Subcutaneous abdominal adipose tissue (tissue), 5 donors: Measurements from ENCODE around the gene EHBP1.

Source experiments
- H3K27ac ChIP-seq: one replicate; pipeline ENCODE4 v1.7.0; 2013; ENCODE audit warnings: low read depth, mild to moderate bottlenecking, inconsistent platforms, low read length, moderate library complexity
- H3K27me3 ChIP-seq, 5 donors: one replicate each; pipeline ENCODE4 v1.7.0; 2013; ENCODE audit warnings: low read length in 5 of 5, inconsistent platforms in 1 of 5; ENCODE audit not compliant: control insufficient read depth in 5 of 5, insufficient read depth in 4 of 5
- H3K36me3 ChIP-seq, 5 donors: one replicate each; pipeline ENCODE4 v1.7.0; 2013; ENCODE audit warnings: low read length in 5 of 5; ENCODE audit not compliant: control insufficient read depth in 5 of 5, insufficient read depth in 5 of 5
- H3K4me1 ChIP-seq, 5 donors: one replicate each; pipeline ENCODE4 v1.7.0; 2013; ENCODE audit warnings: low read length in 5 of 5, mild to moderate bottlenecking in 3 of 5, moderate library complexity in 1 of 5; ENCODE audit not compliant: control insufficient read depth in 5 of 5, insufficient read depth in 5 of 5
- H3K4me3 ChIP-seq, 5 donors: one replicate each; pipeline ENCODE4 v1.7.0; 2013; ENCODE audit warnings: low read length in 5 of 5, low read depth in 1 of 5
- H3K9ac ChIP-seq, 5 donors: one replicate each; pipeline ENCODE4 v1.7.0; 2013; ENCODE audit warnings: low read length in 5 of 5, mild to moderate bottlenecking in 4 of 5, moderate library complexity in 3 of 5
- H3K9me3 ChIP-seq, 5 donors: one replicate each; pipeline ENCODE4 v1.7.0; 2013; ENCODE audit warnings: low read length in 5 of 5; ENCODE audit not compliant: control insufficient read depth in 5 of 5
- donor health status: healthy.
- donor health status: healthy.
- donor health status: healthy.
- donor health status: healthy.
- donor health status: healthy.

EHBP1 gene

GRCh38 chr2:62881162-62881795, 175.8 kb downstream of the EHBP1 start:
- Histone ChIP-seq H3K27me3 (no peaks in the 10 kb centered on the region), H3K27ac (no peak overlapping the region), H3K4me1 (no peaks in the 10 kb centered on the region), H3K4me3 (no peak overlapping the region), H3K9ac (no peak overlapping the region), H3K36me3 (peaks cover 25 to 39% (median 30%) of the 10 kb centered on the region in 5 donors), H3K9me3 (no peaks in the 10 kb centered on the region)

GRCh38 chr2:62883629-62884028, 178.1 kb downstream of the EHBP1 start:
- Histone ChIP-seq H3K9ac (no peak overlapping the region), H3K27ac (no peak overlapping the region), H3K27me3 (no peaks in the 10 kb centered on the region), H3K4me3 (no peak overlapping the region), H3K9me3 (no peaks in the 10 kb centered on the region), H3K4me1 (peaks cover 0 to 3% (median 0%) of the 10 kb centered on the region in 5 donors), H3K36me3 (peaks cover 4 to 18% (median 9%) of the 10 kb centered on the region in 5 donors)

DNA sequence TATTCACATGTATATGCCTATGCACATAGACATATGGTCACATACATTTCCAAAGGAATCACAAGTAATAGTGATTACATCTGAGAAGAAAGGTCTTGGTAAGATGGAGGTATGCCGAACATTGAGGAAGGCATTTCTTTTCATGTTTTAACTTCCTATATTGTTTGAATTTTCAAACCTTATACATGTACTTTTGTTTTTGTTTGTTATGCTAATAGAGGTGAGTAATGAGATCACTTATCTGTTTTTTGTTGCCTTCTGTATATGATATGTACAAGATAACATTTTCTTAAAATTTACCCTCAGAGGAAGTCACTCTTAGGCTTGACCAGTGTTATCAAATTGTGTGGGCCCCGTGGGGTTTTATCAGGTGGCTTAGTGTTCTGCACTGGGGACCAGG, 178.6 kb downstream of the EHBP1 start:
- Histone ChIP-seq H3K4me1 (peaks cover 0 to 3% (median 0%) of the 10 kb centered on the region in 5 donors), H3K27me3 (no peaks in the 10 kb centered on the region), H3K9me3 (no peaks in the 10 kb centered on the region), H3K4me3 (no peak overlapping the region), H3K9ac (no peak overlapping the region), H3K27ac (no peak overlapping the region), H3K36me3 (peaks cover 4 to 16% (median 8%) of the 10 kb centered on the region in 5 donors)

GRCh38 chr2:62884514-62884913, 179.0 kb downstream of the EHBP1 start:
- Histone ChIP-seq H3K9me3 (no peaks in the 10 kb centered on the region), H3K9ac (no peak overlapping the region), H3K27me3 (no peaks in the 10 kb centered on the region), H3K27ac (no peak overlapping the region), H3K36me3 (peaks cover 4 to 14% (median 8%) of the 10 kb centered on the region in 5 donors), H3K4me3 (no peak overlapping the region), H3K4me1 (peaks cover 0 to 3% (median 0%) of the 10 kb centered on the region in 5 donors)

DNA sequence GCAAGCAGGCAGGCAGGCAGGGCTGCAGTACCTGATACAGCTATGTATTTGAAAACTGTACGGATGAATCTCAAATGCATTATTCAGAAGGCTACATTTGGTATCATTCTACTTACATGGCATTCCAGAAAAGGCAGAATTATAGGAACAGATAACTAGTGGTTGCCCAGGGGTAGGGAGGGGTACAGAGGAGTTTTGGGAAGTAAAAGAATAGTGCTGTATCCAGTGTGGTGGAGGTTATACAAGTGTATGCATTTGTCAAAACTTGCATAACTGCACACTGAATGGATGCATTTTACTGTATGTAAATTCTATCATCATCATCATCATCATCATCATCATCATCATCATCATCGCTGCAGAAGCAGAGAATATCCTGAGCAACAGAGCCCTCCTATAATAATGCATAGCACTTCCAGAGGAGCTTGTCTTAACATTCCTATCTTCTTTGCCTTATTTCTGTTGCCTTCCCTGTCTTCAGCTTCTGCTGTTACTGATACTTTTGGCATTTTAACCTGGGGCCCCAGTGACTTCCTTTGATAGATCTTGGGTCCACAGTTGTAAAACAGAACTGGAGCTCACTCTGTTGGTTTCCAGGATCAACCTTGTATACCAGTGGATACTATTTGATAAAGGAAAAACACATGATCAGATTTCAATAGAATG, 189.6 kb downstream of the EHBP1 start:
- Histone ChIP-seq H3K4me1 (peaks cover 0 to 4% (median 0%) of the 10 kb centered on the region in 5 donors), H3K9me3 (no peaks in the 10 kb centered on the region), H3K9ac (no peak overlapping the region), H3K4me3 (no peak overlapping the region), H3K27me3 (no peaks in the 10 kb centered on the region), H3K36me3 (peaks cover 0 to 20% (median 5%) of the 10 kb centered on the region in 5 donors), H3K27ac (no peak overlapping the region)

- Histone ChIP-seq H3K9me3 (no peaks in the 10 kb centered on the region), H3K27me3 (no peaks in the 10 kb centered on the region), H3K4me1 (peaks cover 0 to 4% (median 0%) of the 10 kb centered on the region in 5 donors), H3K9ac (no peak overlapping the region), H3K4me3 (no peak overlapping the region), H3K36me3 (peaks cover 0 to 20% (median 5%) of the 10 kb centered on the region in 5 donors), H3K27ac (no peak overlapping the region)
Observed at GRCh38 chr2:62895632-62896009, 190.1 kb downstream of the EHBP1 start.

DNA sequence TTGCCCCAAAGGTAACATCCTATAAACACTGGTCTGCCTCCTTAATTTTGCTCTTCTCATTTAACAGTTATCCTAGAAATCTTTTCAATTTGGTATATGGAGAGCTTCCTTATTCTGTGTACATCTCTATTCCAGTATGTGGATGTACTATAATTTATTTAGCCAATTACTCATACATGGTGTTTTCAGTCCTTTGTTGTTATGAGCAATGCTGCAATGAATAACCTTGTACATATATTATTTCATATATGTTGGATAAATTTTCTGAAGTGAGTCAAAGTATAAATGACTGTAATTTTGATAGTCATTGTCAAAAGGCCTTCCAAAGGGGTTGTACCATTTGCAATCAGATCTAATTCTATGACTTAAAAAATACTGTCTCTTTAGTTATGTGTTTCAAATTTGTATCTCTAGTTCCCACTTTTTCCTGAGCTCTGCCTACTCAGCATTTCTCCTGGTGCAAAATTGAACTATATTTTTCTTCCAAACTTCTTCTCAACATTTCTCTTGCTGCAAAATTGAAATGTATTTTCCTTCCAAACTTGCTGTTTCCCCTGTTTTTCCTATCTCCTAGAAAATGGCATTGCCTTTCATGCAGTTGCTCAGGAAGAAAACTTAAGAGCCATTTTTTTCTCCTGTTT, 191.8 kb downstream of the EHBP1 start:
- no peak overlapping the region for H3K9ac ChIP-seq
- H3K4me1 ChIP-seq: peaks cover 0 to 4% (median 0%) of the 10 kb centered on the region in 5 donors
- no peaks in the 10 kb centered on the region for H3K9me3 ChIP-seq
- H3K27ac ChIP-seq: no peak overlapping the region
- H3K4me3 ChIP-seq: no peak overlapping the region
- peaks cover 2 to 20% (median 5%) of the 10 kb centered on the region in 5 donors for H3K36me3 ChIP-seq
- H3K27me3 ChIP-seq: no peaks in the 10 kb centered on the region

DNA sequence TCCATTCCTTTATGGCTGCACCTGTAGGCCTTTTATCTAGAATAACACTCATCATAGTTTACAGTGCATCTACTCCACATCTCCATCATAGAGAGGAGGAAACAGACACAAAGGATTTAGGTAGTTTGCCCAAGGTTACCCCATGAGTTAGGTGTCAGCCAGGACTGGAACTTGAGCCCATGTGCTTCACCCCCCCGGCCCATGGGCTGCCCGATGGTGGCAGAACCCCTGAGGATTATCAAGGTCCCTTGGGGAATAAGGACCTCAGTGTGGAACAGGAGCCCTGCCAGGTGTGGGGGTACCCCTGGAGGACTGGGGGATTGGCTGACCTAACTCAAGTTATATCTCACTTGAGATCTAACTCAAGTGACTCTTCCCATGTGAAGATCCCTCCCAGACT, 198.8 kb downstream of the EHBP1 start:
- Histone ChIP-seq H3K27ac (no peak overlapping the region), H3K9ac (no peak overlapping the region), H3K9me3 (no peaks in the 10 kb centered on the region), H3K4me1 (no peaks in the 10 kb centered on the region), H3K36me3 (peaks cover 0 to 11% (median 6%) of the 10 kb centered on the region in 5 donors), H3K4me3 (no peak overlapping the region), H3K27me3 (no peaks in the 10 kb centered on the region)

DNA sequence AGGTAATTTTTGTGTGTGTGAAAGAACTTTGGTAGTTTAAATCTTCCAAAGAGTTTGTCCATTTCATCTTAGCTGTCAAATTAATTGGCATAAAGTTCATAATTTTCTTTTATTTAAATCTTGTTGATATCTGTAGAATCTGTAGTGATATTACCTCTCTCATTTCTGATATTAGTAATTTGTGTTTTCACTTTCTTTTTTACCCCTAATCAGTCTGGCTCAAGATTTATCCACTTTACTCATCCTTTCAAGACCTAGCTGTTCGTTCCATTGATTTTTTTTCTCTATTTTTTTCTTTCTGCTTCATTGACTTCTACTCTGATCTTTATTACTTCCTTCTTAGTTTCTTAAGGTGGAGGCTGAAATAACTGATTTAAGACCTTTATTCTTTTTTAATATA, 202.6 kb downstream of the EHBP1 start:
- Histone ChIP-seq H3K27ac (no peak overlapping the region), H3K9ac (no peak overlapping the region), H3K4me3 (no peak overlapping the region), H3K36me3 (peaks cover 0 to 11% (median 5%) of the 10 kb centered on the region in 5 donors), H3K9me3 (no peaks in the 10 kb centered on the region), H3K4me1 (no peaks in the 10 kb centered on the region), H3K27me3 (no peaks in the 10 kb centered on the region)

DNA sequence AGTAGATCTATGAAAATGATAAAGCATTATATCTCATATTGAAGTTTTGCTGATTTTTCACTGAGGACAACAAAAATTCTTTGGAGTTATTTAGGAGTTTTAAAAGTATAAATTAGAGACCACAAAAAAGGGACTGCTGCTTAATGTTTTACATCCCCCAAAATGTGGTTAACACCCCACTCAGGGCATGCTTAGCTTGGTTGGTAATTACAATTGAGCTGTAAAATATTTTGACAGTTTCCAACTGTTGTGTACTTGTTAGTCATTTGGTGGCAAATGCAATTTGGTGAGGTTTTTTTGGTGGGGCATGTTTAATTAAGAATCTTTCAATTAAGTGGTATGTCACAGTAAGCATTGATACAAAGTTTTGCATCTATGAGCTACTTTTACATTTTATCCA, 207.8 kb downstream of the EHBP1 start:
- peaks cover 0 to 13% (median 3%) of the 10 kb centered on the region in 5 donors for H3K36me3 ChIP-seq
- no peaks in the 10 kb centered on the region for H3K9me3 ChIP-seq
- no peak overlapping the region for H3K4me3 ChIP-seq
- peaks cover 0 to 6% (median 0%) of the 10 kb centered on the region in 5 donors for H3K4me1 ChIP-seq
- H3K27me3 ChIP-seq: no peaks in the 10 kb centered on the region
- H3K9ac ChIP-seq: no peak overlapping the region
- H3K27ac ChIP-seq: no peak overlapping the region
